Mucosa of descending colon (tissue), 3 donors: ENCODE measurements around the gene SAE1. TPM values are rescaled to one million over a fixed set of nuclear protein-coding genes. Genes with fewer than 3 reads are reported as not detected.

Source experiments
- ATAC-seq: fragments of 200-7000 bp; cut with Tn5 transposase; one replicate; pipeline ENCODE4 v1.9.1; 2020; ENCODE audit warnings: mild to moderate bottlenecking, moderate library complexity
- DNase-seq, 3 donors: peaks; one replicate each; pipeline ENCODE4 v3.0.0-alpha.2; 2020
- H3K36me3 ChIP-seq: fragments of 200-600 bp; one replicate; pipeline ENCODE4 v1.8.0; 2021; ENCODE audit warnings: low read depth, mild to moderate bottlenecking
- H3K4me1 ChIP-seq: fragments of 200-600 bp; one replicate; pipeline ENCODE4 v1.8.0; 2021; ENCODE audit warnings: low read depth, mild to moderate bottlenecking
- H3K4me3 ChIP-seq: fragments of 200-600 bp; one replicate; pipeline ENCODE4 v1.8.0; 2021; ENCODE audit warnings: mild to moderate bottlenecking
- H3K9me3 ChIP-seq: fragments of 200-600 bp; one replicate; pipeline ENCODE4 v1.8.0; 2021; ENCODE audit warnings: mild to moderate bottlenecking
- intact Hi-C, 2 donors: fragments of 100-400 bp; cut with DNase I in 1 of 2; cut with micrococcal nuclease in 1 of 2; formaldehyde crosslinking; loops; one replicate each; pipeline versions ENCODE4 v1.11.0 to v1.11.1; 2022; cut with DNase I, micrococcal nuclease
- total RNA-seq, 3 donors: library from RNA; stranded (reverse); fragmentation: NEBNext Ultra II Directional in 2 of 3; extraction: Animal tissue kit (Norgen Biotek cat#: 25700) in 2 of 3; gene quantifications; one replicate each; pipeline versions ENCODE4 v1.2.1 to v1.2.4, GENCODE V29; 2021 to 2023
- TF ChIP-seq, protein P1 (sequence below): fragments of 200-600 bp; IDR thresholded peaks from one replicate; pipeline ENCODE4 v1.8.0; 2022; ENCODE audit warnings: antibody characterized with exemption, mild to moderate bottlenecking
- donor health status: DM: no; HTN: no; CAD: no; lungs with moderate emphysema.
- donor health status: DM: no; HTN: no; CAD: no.
- donor health status: DM: no; HTN: yes; CAD: no.

Gene SAE1
- total RNA-seq, 3 donors from 2014 or later = 41.7 to 133 (median 66.4) TPM

DNA sequence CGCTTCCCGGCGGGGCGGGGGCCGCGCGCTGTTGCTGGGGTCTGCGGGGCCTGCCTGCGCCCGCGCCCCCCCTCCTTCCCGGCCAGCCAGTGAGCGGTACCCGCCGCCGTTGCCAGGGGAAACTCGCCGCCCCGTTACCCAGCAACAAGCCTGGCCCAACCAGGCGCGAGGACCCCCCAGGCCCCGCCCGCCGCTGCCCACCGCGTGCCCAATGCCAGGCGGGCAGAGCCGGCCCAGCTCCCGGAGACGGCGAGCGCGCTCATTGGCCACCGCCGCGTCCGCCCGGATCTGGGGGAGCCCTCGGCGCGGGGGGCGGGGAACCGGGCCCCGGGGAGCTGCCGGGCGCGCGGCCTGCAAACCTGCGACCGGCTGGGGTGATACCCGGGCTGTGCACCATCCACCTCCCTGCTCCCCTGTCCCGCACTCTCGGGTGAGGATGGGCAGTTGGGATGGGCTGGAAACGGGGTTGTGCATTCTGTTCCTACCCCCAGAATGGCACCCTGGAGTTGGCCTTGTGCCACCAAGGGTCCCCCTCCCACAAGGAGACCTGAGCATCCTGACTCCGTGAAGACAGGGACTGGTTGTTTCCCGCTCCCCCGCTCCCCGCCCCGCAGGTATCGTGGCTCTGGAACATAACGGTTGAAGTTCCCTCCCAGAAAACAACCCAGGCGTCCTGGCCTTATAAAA, 109.1 kb downstream of the SAE1 start:
- Histone ChIP-seq H3K4me1 (peaks cover 34% of the 10 kb centered on the region), H3K36me3 (no peaks in the 10 kb centered on the region), H3K4me3 (no peak overlapping the region), H3K9me3 (no peaks in the 10 kb centered on the region)
- DNase-seq (peak; percentile 26 to 66 (median 65)), ATAC-seq (no peak)
- TF ChIP-seq, protein P1, sequence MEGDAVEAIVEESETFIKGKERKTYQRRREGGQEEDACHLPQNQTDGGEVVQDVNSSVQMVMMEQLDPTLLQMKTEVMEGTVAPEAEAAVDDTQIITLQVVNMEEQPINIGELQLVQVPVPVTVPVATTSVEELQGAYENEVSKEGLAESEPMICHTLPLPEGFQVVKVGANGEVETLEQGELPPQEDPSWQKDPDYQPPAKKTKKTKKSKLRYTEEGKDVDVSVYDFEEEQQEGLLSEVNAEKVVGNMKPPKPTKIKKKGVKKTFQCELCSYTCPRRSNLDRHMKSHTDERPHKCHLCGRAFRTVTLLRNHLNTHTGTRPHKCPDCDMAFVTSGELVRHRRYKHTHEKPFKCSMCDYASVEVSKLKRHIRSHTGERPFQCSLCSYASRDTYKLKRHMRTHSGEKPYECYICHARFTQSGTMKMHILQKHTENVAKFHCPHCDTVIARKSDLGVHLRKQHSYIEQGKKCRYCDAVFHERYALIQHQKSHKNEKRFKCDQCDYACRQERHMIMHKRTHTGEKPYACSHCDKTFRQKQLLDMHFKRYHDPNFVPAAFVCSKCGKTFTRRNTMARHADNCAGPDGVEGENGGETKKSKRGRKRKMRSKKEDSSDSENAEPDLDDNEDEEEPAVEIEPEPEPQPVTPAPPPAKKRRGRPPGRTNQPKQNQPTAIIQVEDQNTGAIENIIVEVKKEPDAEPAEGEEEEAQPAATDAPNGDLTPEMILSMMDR = no peak
- intact Hi-C loops = no loop called here

DNA sequence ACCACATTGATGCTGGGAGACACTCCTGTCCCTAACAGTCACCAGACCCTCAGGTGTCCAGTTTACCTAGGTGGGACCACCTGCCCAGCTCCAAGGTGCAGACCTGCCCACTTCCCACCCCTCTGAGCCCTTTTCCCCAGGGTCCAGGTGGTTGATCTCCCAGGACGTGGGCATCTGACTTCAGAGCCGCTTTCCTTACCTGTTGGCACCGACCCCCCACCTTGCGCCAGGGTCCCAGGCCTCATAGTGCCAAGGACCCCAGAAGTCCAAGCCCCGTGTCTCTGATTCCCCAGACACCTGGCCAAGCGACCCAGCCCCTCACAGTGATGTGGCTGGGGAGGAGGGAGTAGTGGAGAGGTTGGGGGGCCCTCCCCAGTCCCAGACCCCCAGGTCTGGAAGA, 109.9 kb downstream of the SAE1 start:
- no peak for DNase-seq
- TF ChIP-seq, protein P1 = no peak
- intact Hi-C loops = no loop called here

DNA sequence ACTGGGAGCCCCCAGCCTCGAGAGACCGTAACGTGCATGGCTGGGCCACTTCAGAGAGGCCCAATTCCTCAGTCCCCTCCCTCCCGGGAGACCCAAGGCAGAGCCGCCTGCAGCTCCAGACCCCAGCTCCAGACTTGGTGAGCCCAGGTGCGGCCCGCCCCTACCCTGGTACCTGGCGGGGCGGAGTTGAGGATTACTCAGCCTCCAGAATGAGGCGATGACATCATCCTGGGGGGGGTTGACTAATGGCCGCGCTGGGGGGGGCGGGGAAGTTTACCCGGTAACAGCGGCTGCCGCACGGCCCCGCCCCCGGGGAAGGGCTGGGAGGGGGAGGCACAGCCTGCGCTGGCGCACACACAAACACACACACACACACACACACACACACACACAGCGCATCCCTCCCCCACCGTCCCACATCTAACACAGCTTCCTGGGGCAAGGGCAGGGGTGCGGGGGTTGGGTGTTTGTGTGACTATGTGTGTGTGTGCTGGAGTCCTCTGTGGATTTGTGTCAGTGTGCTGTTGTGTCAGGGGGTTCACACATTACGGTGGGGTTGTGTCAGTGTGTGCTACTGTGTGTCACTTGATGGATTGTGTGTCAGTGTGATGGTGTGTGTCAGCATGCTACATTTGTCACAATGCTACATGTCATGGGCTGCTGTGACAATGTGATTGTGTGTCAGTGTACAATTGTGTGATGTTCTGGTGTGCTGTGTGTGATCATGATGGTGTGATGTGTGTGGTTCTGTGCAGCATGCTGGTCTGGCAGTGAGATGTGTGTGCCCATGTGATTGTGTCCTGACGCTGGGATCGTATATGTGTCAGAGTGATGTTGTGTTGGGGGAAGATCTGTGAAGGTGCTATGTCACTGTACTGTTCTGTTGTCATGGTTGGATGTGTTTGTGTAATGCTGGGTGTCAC, 110.6 kb downstream of the SAE1 start:
- H3K4me3 ChIP-seq = no peak overlapping the region
- intact Hi-C loops = no loop called here
- H3K36me3 ChIP-seq = no peaks in the 10 kb centered on the region
- DNase-seq (peak; percentile 81 to 88 (median 83)), ATAC-seq (peak; percentile 66)
- no peaks in the 10 kb centered on the region for H3K9me3 ChIP-seq
- TF ChIP-seq, protein P1 = no peak
- H3K4me1 ChIP-seq = peaks cover 35% of the 10 kb centered on the region

More for the DNA sequence above, 109.9 kb downstream of the SAE1 start:
- Histone ChIP-seq H3K9me3 (no peaks in the 10 kb centered on the region), H3K4me1 (peaks cover 35% of the 10 kb centered on the region), H3K36me3 (no peaks in the 10 kb centered on the region), H3K4me3 (no peak overlapping the region)
- ATAC-seq = no peak

DNA sequence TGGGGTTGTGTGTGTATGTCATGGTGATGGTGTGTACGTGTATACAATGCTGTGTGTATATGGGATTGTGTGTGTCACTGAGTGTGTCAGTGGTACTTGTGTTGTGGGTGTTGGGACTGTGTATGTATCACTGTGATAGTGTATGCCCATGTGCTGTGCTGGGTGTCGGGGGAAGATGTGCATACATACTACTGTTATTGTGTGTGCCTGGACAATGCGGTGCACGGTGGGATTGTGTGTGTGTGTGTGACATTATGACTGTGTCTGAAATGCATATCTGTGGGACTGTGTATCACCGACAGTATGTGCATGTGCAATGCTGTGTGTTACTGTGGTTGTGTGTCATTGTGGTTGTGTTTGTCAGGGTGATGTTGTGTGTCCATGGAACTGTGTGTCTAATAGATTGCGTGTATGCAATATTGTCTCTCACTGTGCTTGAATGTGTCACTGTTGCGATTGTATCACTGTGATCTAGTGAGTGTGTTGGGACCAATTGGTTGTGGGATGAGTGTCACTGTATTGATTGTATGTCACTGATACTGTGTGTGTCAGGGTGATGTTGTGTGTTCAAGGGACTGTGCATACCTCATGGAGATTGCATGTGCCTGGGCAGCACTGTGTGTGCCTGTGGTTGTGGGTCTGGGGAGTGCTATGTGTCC, 111.4 kb downstream of the SAE1 start:
- TF ChIP-seq, protein P1 = no peak
- DNase-seq (no peak), ATAC-seq (no peak)
- H3K4me1 ChIP-seq = peaks cover 35% of the 10 kb centered on the region
- intact Hi-C loops = no loop called here
- no peak overlapping the region for H3K4me3 ChIP-seq
- no peaks in the 10 kb centered on the region for H3K36me3 ChIP-seq
- H3K9me3 ChIP-seq = no peaks in the 10 kb centered on the region

DNA sequence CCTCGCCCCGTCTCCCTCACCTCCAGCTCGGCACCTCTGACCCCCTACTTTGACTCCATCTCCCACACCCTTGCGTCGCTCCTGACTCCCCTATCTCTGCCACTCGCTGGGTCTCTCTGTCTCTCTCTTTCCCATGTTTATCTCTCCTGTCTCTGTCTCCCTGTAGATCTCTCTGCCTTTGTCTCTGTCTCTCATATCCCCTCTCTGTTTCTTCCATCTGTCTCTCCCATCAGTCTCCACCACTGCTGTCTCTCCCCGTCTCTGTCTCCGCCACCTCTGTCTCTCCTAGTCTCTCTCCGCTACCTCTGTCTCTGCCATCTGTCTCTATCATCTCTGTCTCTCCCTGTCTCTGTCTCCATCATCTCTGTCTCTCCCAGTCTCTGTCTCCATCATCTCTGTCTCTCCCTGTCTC, 112.7 kb downstream of the SAE1 start:
- peaks cover 35% of the 10 kb centered on the region for H3K4me1 ChIP-seq
- no peak overlapping the region for H3K4me3 ChIP-seq
- intact Hi-C loops = no loop called here
- no peaks in the 10 kb centered on the region for H3K36me3 ChIP-seq
- ATAC-seq = no peak
- DNase-seq = no peak
- TF ChIP-seq, protein P1 = no peak
- no peaks in the 10 kb centered on the region for H3K9me3 ChIP-seq
